Osteocyte (in vitro differentiated cells): ENCODE results near the gene CD79B. TPM values are rescaled to one million over a fixed set of nuclear protein-coding genes. Genes with fewer than 3 reads are reported as not detected.

Experiments
- DNase-seq: peaks from one replicate; pipeline ENCODE4 v3.0.0; 2021; ENCODE audit warnings: mixed read lengths; ENCODE audit not compliant: unreplicated experiment; ENCODE audit errors: extremely low spot score
- H3K27ac Mint-ChIP-seq: one replicate; pipeline ENCODE4 v1.8.0; 2021; ENCODE audit warnings: mild to moderate bottlenecking, mixed read lengths; ENCODE audit not compliant: unreplicated experiment
- H3K27me3 Mint-ChIP-seq: one replicate; pipeline ENCODE4 v1.8.0; 2021; ENCODE audit warnings: mixed read lengths; ENCODE audit not compliant: unreplicated experiment
- H3K36me3 Mint-ChIP-seq: one replicate; pipeline ENCODE4 v1.8.0; 2021; ENCODE audit warnings: mixed read lengths; ENCODE audit not compliant: unreplicated experiment
- H3K4me1 Mint-ChIP-seq: one replicate; pipeline ENCODE4 v1.8.0; 2021; ENCODE audit warnings: mixed read lengths; ENCODE audit not compliant: unreplicated experiment
- H3K4me3 Mint-ChIP-seq: one replicate; pipeline ENCODE4 v1.8.0; 2021; ENCODE audit warnings: mild to moderate bottlenecking, moderate library complexity, mixed read lengths; ENCODE audit not compliant: unreplicated experiment
- H3K9me3 Mint-ChIP-seq: one replicate; pipeline ENCODE4 v1.8.0; 2021; ENCODE audit warnings: mixed read lengths; ENCODE audit not compliant: unreplicated experiment
- total RNA-seq: library from RNA; stranded (reverse); gene quantifications from 2 replicates; pipeline ENCODE4 v1.2.1, GENCODE V29; 2021
- TF ChIP-seq, protein P1 (sequence below): fragments of 200-600 bp; sonication (generic); IDR thresholded peaks from 2 replicates; pipeline ENCODE4 v1.5.0; 2021; ENCODE audit warnings: antibody characterized with exemption, mild to moderate bottlenecking, moderate library complexity

The CD79B gene
- total RNA-seq, 1 donor from 2014 or later, result not detected

GRCh38 chr17:63954402-63955063 is 22.4 kb upstream of the CD79B start:
- H3K4me1 Mint-ChIP-seq, result no peaks in the 10 kb centered on the region
- DNase-seq, result no peak
- no peaks in the 10 kb centered on the region for H3K36me3 Mint-ChIP-seq
- no peak overlapping the region for H3K27ac Mint-ChIP-seq
- peaks cover 15% of the 10 kb centered on the region for H3K27me3 Mint-ChIP-seq
- no peak overlapping the region for H3K4me3 Mint-ChIP-seq
- TF ChIP-seq, protein P1, sequence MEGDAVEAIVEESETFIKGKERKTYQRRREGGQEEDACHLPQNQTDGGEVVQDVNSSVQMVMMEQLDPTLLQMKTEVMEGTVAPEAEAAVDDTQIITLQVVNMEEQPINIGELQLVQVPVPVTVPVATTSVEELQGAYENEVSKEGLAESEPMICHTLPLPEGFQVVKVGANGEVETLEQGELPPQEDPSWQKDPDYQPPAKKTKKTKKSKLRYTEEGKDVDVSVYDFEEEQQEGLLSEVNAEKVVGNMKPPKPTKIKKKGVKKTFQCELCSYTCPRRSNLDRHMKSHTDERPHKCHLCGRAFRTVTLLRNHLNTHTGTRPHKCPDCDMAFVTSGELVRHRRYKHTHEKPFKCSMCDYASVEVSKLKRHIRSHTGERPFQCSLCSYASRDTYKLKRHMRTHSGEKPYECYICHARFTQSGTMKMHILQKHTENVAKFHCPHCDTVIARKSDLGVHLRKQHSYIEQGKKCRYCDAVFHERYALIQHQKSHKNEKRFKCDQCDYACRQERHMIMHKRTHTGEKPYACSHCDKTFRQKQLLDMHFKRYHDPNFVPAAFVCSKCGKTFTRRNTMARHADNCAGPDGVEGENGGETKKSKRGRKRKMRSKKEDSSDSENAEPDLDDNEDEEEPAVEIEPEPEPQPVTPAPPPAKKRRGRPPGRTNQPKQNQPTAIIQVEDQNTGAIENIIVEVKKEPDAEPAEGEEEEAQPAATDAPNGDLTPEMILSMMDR, result no peak
- H3K9me3 Mint-ChIP-seq, result no peaks in the 10 kb centered on the region

DNA sequence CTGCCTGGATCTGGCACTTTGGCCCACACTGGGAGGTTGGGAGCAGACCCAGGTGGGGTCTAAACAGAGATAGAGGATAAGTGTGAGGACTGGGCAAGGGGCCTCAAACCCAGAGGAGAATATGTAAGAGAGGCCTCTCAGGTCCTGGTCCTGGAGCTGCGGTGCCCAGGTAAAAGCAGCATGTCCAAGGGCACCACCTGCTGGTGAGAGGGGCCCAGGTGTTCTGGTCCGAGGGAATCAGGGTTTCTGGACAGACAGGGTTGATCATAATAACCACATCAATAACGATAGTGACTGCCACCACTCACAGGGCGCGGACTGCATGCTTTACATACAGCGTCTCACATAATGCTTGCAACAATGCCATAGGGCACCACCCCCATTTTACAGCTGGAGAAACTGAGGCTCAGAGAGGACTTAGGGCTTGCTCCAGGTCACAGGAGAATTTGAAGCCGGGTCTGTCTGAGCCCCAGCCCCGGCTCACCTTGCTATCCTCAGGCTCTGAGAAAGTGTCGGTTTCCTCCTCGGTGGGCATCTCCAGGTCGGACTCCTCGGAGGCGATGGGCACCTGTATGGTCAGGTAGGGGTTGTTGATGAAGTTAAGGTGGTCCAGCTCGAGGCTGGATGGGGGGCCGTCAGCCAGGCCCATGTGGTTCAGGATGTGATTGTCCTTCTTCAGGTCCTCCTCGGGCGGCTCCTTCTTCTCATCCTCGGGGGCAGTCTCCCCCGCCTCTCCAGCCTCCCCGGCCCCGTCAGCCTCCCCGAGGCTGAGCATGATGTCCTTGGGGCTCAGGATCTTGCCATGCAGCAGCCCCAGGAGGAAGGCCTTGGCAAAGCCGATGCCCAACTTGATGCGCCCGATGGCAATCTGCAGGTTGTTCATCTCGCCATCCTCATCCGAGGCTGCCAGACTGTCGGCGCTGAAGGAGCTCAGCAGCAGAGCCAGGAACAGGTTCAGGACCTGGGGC is 19.1 kb upstream of the CD79B start:
- Mint-ChIP-seq H3K36me3 (no peaks in the 10 kb centered on the region), H3K4me3 (no peak overlapping the region), H3K27me3 (peaks cover 15% of the 10 kb centered on the region), H3K9me3 (no peaks in the 10 kb centered on the region), H3K4me1 (no peaks in the 10 kb centered on the region), H3K27ac (no peak overlapping the region)
- DNase-seq, result no peak
- TF ChIP-seq, protein P1, result no peak

DNA sequence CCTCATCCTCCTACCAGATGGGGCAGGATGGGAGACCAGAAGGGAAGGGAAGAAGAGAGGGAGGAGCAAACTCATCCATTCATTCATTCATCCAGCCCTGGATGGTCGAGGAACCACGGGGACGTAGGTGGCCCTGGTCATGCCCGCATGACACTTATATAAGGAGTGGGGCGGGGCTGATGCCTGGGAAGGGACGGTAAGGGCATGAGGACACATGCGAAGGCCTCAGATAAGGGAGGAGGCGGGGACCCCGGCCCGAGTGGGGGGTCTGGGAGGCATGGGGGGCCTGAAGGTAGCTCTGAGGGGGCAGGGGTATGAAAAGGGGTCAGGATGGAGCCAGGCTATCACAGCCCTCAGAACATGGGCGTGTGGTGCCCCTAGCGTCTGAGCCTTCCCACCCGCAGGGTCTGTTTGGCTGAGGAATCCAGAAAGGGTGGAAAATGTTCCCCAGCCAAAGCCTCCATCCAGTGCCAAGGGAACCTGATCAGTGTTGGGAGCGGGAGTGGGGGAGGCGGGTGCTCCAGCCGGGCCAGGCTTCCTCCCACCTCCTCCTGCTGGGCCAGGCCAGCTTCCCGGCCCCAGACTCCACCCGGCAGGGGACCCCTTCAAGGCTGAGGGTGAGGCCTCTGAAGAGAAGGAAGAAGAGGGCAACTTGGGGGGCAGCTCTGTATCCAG is 17.6 kb upstream of the CD79B start:
- TF ChIP-seq, protein P1, result no peak
- Mint-ChIP-seq H3K4me3 (no peak overlapping the region), H3K27ac (no peak overlapping the region), H3K4me1 (no peaks in the 10 kb centered on the region), H3K27me3 (peaks cover 13% of the 10 kb centered on the region), H3K36me3 (no peaks in the 10 kb centered on the region), H3K9me3 (no peaks in the 10 kb centered on the region)
- no peak for DNase-seq

GRCh38 chr17:63948521-63948920 is 16.4 kb upstream of the CD79B start:
- Mint-ChIP-seq H3K36me3 (no peaks in the 10 kb centered on the region), H3K27ac (no peak overlapping the region)

More at GRCh38 chr17:63948521-63948920, 16.4 kb upstream of the CD79B start:
- no peaks in the 10 kb centered on the region for H3K4me1 Mint-ChIP-seq
- no peak for DNase-seq
- no peak overlapping the region for H3K4me3 Mint-ChIP-seq
- H3K9me3 Mint-ChIP-seq, result no peaks in the 10 kb centered on the region
- TF ChIP-seq, protein P1, result no peak
- peaks cover 7% of the 10 kb centered on the region for H3K27me3 Mint-ChIP-seq
